GM12878 (cell line): ENCODE results near the gene POMP. TPM values are rescaled to one million over a fixed set of nuclear protein-coding genes. Genes with fewer than 3 reads are reported as not detected.

Experiments
- ATAC-seq: fragments of 200-7000 bp; cut with Tn5 transposase; 3 replicates; pipeline ENCODE4 v1.9.1; 2020; ENCODE audit warnings: mild to moderate bottlenecking, moderate library complexity
- BruUV-seq: library from RNA; stranded (reverse); fragments of 400-500 nt; replicated peaks from 2 replicates; lab custom pipeline; 2021; lab: Mats Ljungman, UMichigan
- CTCF ChIA-PET: fragments of 300-600 bp; sonication (Branson Sonifier 250); formaldehyde crosslinking; extraction: SDS; loops from one replicate; lab custom pipeline; 2021; ENCODE audit warnings: inconsistent platforms; lab: Yijun Ruan, JAX
- POLR2A ChIA-PET: fragments of 350-600 bp; formaldehyde crosslinking; extraction: SDS; loops from one replicate; lab custom pipeline; 2021; ENCODE audit warnings: inconsistent platforms; lab: Charles Lee
- RAD21 ChIA-PET: fragments of 300-600 bp; sonication (Branson Sonifier 250); formaldehyde crosslinking; loops from one replicate; lab custom pipeline; 2023; ENCODE audit warnings: antibody characterized with exemption; ENCODE audit not compliant: unreplicated experiment; lab: Charles Lee
- SMC1A ChIA-PET: fragments of 300-600 bp; sonication (Branson Sonifier 250); formaldehyde crosslinking; loops from one replicate; lab custom pipeline; 2023; ENCODE audit not compliant: unreplicated experiment, uncharacterized antibody; lab: Charles Lee
- DNase-seq: peaks from one replicate; pipeline ENCODE4 v3.0.0-alpha.2; 2011; ENCODE audit warnings: low read depth, low spot score
- FAIRE-seq: peaks from 3 replicates; lab custom pipeline; 2011; peaks lifted over from hg19 to GRCh38; lab: Jason Lieb, UNC
- H2AFZ ChIP-seq: 2 replicates; pipeline ENCODE4 v1.6.0; 2011; ENCODE audit warnings: low read depth, low read length, control low read depth; ENCODE audit not compliant: control insufficient read depth
- H3K27ac ChIP-seq: 2 replicates; pipeline ENCODE4 v1.5.1; 2011; ENCODE audit warnings: control low read depth; ENCODE audit not compliant: control insufficient read depth, insufficient read depth
- H3K27me3 ChIP-seq, 2 experiments: replicated peaks in 1 of 2; 2 replicates each; pipeline versions ENCODE4 v1.6.0 to v1.6.1; 2011; ENCODE audit warnings: low read length in 1 of 2; ENCODE audit not compliant: control insufficient read depth in 2 of 2, insufficient read depth in 2 of 2
- H3K36me3 ChIP-seq, 2 experiments: 2 replicates each; pipeline ENCODE4 v1.5.1; 2011; ENCODE audit warnings: low read length in 1 of 2; ENCODE audit not compliant: control insufficient read depth in 2 of 2, insufficient read depth in 2 of 2
- H3K4me1 ChIP-seq: 2 replicates; pipeline ENCODE4 v1.6.1; 2011; ENCODE audit warnings: mild to moderate bottlenecking, low read length, moderate library complexity, mixed read lengths; ENCODE audit not compliant: control insufficient read depth, insufficient read depth
- H3K4me2 ChIP-seq: 2 replicates; pipeline ENCODE4 v1.6.0; 2011; ENCODE audit warnings: control low read depth; ENCODE audit not compliant: control insufficient read depth, insufficient read depth
- H3K4me3 ChIP-seq: fragments of 200-600 bp; sonication (generic); 2 replicates; pipeline ENCODE4 v1.5.1; 2016
- H3K79me2 ChIP-seq: 2 replicates; pipeline ENCODE4 v1.6.0; 2011; ENCODE audit warnings: low read length; ENCODE audit not compliant: control insufficient read depth, insufficient read depth
- H3K9ac ChIP-seq: 2 replicates; pipeline ENCODE4 v1.8.0; 2011; ENCODE audit warnings: low read length, control low read depth, mixed read lengths; ENCODE audit not compliant: control insufficient read depth, insufficient read depth
- H3K9me3 ChIP-seq: replicated peaks from 3 replicates; pipeline ENCODE4 v1.5.1; 2011; ENCODE audit warnings: mild to moderate bottlenecking, low read length; ENCODE audit not compliant: control insufficient read depth, insufficient read depth
- H4K20me1 ChIP-seq: 2 replicates; pipeline ENCODE4 v1.6.0; 2011; ENCODE audit not compliant: control insufficient read depth, insufficient read depth
- CUX1 ChIP-seq: IDR thresholded peaks from 2 replicates; pipeline ENCODE4 v1.6.1; 2012; ENCODE audit warnings: improper control_type of control experiment, low read depth, low read length; ENCODE audit not compliant: insufficient replicate concordance
- E2F4 ChIP-seq: IDR thresholded peaks from 2 replicates; pipeline ENCODE4 v1.6.1; 2012; ENCODE audit warnings: low read depth, low read length, improper control_type of control experiment
- E2F8 ChIP-seq: fragments of 450-650 bp; IDR thresholded peaks from 2 replicates; pipeline ENCODE4 v1.6.1; 2018; ENCODE audit warnings: mild to moderate bottlenecking, low read depth, moderate library complexity; ENCODE audit not compliant: partially characterized antibody
- NFXL1 ChIP-seq: fragments of 450-650 bp; IDR thresholded peaks from 2 replicates; pipeline ENCODE4 v1.6.1; 2017; ENCODE audit warnings: antibody characterized with exemption, mild to moderate bottlenecking, borderline replicate concordance
- NR2F1 ChIP-seq: fragments of 450-650 bp; conservative IDR thresholded peaks from 2 replicates; pipeline ENCODE4 v1.6.1; 2017; ENCODE audit warnings: mild to moderate bottlenecking
- POLR2AphosphoS5 ChIP-seq: IDR thresholded peaks from 2 replicates; pipeline ENCODE4 v1.6.1; 2011; ENCODE audit warnings: mild to moderate bottlenecking, low read length, inconsistent platforms
- SP1 ChIP-seq: IDR thresholded peaks from one replicate; pipeline ENCODE4 v1.6.1; 2011; ENCODE audit warnings: low read depth, low read length
- SRF ChIP-seq, 2 experiments: IDR thresholded peaks; 2 replicates each; pipeline ENCODE4 v1.6.1; 2011; ENCODE audit warnings: low read depth in 2 of 2, low read length in 2 of 2, mild to moderate bottlenecking in 1 of 2, moderate library complexity in 1 of 2
- TARDBP ChIP-seq: IDR thresholded peaks from 2 replicates; pipeline ENCODE4 v1.6.1; 2016; ENCODE audit warnings: borderline replicate concordance
- WGBS: methylation state at CpG from one replicate; pipeline ENCODE4 v1.1.6; 2016; ENCODE audit warnings: low lambda C conversion rate; ENCODE audit not compliant: insufficient replicate concordance, insufficient coverage; ENCODE audit errors: missing lambda C conversion rate; 5-methylcytosine and 5-hydroxymethylcytosine counted together
- in situ Hi-C: fragments of 300-500 bp; cut with MboI; formaldehyde crosslinking; loops from 9 replicates; pipeline ENCODE4 v1.14.3; 2018; ENCODE audit warnings: mixed read lengths
- intact Hi-C: fragments of 100-400 bp; cut with micrococcal nuclease; formaldehyde crosslinking; loops from one replicate; pipeline ENCODE4 v1.14.2; 2022; ENCODE audit not compliant: unreplicated experiment
- polyA plus RNA-seq, 11 experiments: library from polyadenylated mRNA; depleted of rRNA in 4 of 11; unstranded in 6 of 11; stranded (reverse) in 5 of 11; fragments of >200 nt; fragmentation: Nextera tagmentation in 4 of 11; fragmentation: Illumina TruSeq in 1 of 11; extraction: Ambion mirVana in 4 of 11; extraction: Trizol in 1 of 11; gene quantifications; 1 replicate in 1 of 11; 2 replicates in 10 of 11; pipeline versions ENCODE4 v1.2.1 to v1.2.3, GENCODE V29; 2011 to 2016; ENCODE audit warnings: inconsistent platforms in 2 of 11, missing spikeins in 2 of 11, low read depth in 1 of 11
- total RNA-seq, 4 experiments: library from RNA; depleted of rRNA in 3 of 4; stranded (reverse); fragments of >200 nt in 3 of 4; fragmentation: Illumina TruSeq in 1 of 4; extraction: Trizol in 1 of 4; gene quantifications; 2 replicates each; pipeline versions ENCODE4 v1.2.1 to v1.2.3, GENCODE V29; 2013 to 2021
- TF ChIP-seq, protein P1 (sequence below): fragments of 450-650 bp; formaldehyde crosslinking; IDR thresholded peaks from 2 replicates; pipeline ENCODE4 v1.4.0; 2022; ENCODE audit warnings: mild to moderate bottlenecking, moderate library complexity

Gene POMP
- total and polyA plus RNA-seq, 10 of the 15 experiments (the other 5 are each of a cell fraction or from before 2014, with no cell fraction given), result 90.4 to 668 (median 144) TPM

GRCh38 chr13:28613562-28613961 lies 45.4 kb upstream of the POMP start:
- no peaks in the 10 kb centered on the region for H3K79me2 ChIP-seq
- H3K9ac ChIP-seq, result no peak overlapping the region
- ChIA-PET CTCF (no interaction called here), POLR2A (no interaction called here), SMC1A (interaction anchor here (1.0 kb wide), 1 partner anchor 9 kb away, joined by 4 read pairs; no protein-coding TSS in a partner anchor), RAD21 (interaction anchor here (1.0 kb wide), 1 partner anchor 22 kb away, joined by 4 read pairs; no protein-coding TSS in a partner anchor)
- no peaks in the 10 kb centered on the region for H3K4me1 ChIP-seq
- H4K20me1 ChIP-seq, result no peaks in the 10 kb centered on the region
- H3K9me3 ChIP-seq, result no peaks in the 10 kb centered on the region
- no peak overlapping the region for H3K4me2 ChIP-seq
- DNase-seq (no peak), ATAC-seq (no peak), FAIRE-seq (no peak)
- intact Hi-C loops, result no loop called here
- no peak overlapping the region for H2AFZ ChIP-seq
- 50% methylated on average over 4 of the region's 4 CpGs for WGBS
- no TSS peak for BruUV-seq
- no peaks in the 10 kb centered on the region for H3K27me3 ChIP-seq
- H3K27ac ChIP-seq, result no peak overlapping the region
- no peak overlapping the region for H3K4me3 ChIP-seq
- in situ Hi-C loops, result no loop called here
- no peaks in the 10 kb centered on the region for H3K36me3 ChIP-seq
- TF ChIP-seq, protein P1, sequence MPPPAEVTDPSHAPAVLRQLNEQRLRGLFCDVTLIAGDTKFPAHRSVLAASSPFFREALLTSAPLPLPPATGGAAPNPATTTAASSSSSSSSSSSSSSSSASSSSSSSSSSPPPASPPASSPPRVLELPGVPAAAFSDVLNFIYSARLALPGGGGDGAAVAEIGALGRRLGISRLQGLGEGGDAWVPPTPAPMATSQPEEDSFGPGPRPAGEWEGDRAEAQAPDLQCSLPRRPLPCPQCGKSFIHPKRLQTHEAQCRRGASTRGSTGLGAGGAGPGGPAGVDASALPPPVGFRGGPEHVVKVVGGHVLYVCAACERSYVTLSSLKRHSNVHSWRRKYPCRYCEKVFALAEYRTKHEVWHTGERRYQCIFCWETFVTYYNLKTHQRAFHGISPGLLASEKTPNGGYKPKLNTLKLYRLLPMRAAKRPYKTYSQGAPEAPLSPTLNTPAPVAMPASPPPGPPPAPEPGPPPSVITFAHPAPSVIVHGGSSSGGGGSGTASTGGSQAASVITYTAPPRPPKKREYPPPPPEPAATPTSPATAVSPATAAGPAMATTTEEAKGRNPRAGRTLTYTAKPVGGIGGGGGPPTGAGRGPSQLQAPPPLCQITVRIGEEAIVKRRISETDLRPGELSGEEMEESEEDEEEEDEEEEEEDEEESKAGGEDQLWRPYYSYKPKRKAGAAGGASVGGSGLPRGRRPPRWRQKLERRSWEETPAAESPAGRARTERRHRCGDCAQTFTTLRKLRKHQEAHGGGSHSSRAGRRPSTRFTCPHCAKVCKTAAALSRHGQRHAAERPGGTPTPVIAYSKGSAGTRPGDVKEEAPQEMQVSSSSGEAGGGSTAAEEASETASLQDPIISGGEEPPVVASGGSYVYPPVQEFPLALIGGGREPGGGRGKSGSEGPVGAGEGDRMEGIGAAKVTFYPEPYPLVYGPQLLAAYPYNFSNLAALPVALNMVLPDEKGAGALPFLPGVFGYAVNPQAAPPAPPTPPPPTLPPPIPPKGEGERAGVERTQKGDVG (CRISPR knock-in tag), result no peak
- no peak for TF ChIP-seq SP1
- no peak for TF ChIP-seq TARDBP
- no peak for TF ChIP-seq SRF (IDR thresholded peaks at IDR 0.05; ENCODE audit: low read depth in 2 of 2, low read length in 2 of 2)
- no peak for TF ChIP-seq E2F8
- TF ChIP-seq CUX1, result no peak
- no peak for TF ChIP-seq NFXL1
- no peak for TF ChIP-seq NR2F1
- no peak for TF ChIP-seq POLR2AphosphoS5
- TF ChIP-seq E2F4, result no peak
